Activated gamma-delta T cell treated with anti-CD3 and anti-CD28 coated beads, Interleukin-2, amount 50 U/mL, for 16 hours (primary cell): ENCODE measurements around the gene SLC66A1.

Experiments used
- DNase-seq: peaks from one replicate; pipeline ENCODE4 v3.0.0-alpha.2; 2020; ENCODE audit warnings: low read depth

Gene SLC66A1

GRCh38 chr1:19325958-19326747 is 14.0 kb downstream of the SLC66A1 start:
- DNase-seq = no peak

- DNase-seq = no peak
Measured at GRCh38 chr1:19326748-19327065, 14.6 kb downstream of the SLC66A1 start.

- no peak for DNase-seq
Measured at GRCh38 chr1:19327301-19327700, 15.2 kb downstream of the SLC66A1 start.

- no peak for DNase-seq
Measured at GRCh38 chr1:19327736-19328135, 15.6 kb downstream of the SLC66A1 start.

GRCh38 chr1:19328486-19328885 is 16.4 kb downstream of the SLC66A1 start:
- DNase-seq = no peak

GRCh38 chr1:19329188-19329587 is 17.1 kb downstream of the SLC66A1 start:
- no peak for DNase-seq

- no peak for DNase-seq
Measured at GRCh38 chr1:19329611-19330010, 17.5 kb downstream of the SLC66A1 start.

- no peak for DNase-seq
Measured at GRCh38 chr1:19330449-19331135, 18.5 kb downstream of the SLC66A1 start.

- DNase-seq = no peak
Measured at GRCh38 chr1:19331262-19331878, 19.2 kb downstream of the SLC66A1 start.

GRCh38 chr1:19332832-19333231 is 20.7 kb downstream of the SLC66A1 start:
- DNase-seq = no peak

GRCh38 chr1:19333587-19334354 is 21.6 kb downstream of the SLC66A1 start:
- no peak for DNase-seq

GRCh38 chr1:19336543-19336942 is 24.4 kb downstream of the SLC66A1 start:
- peak; percentile 17 for DNase-seq

- DNase-seq = no peak
Measured at GRCh38 chr1:19337289-19337688, 25.2 kb downstream of the SLC66A1 start.

- DNase-seq = no peak
Measured at GRCh38 chr1:19338323-19338762, 26.2 kb downstream of the SLC66A1 start.

- no peak for DNase-seq
Measured at GRCh38 chr1:19339214-19339861, 27.2 kb downstream of the SLC66A1 start.

GRCh38 chr1:19340387-19340937 is 28.3 kb downstream of the SLC66A1 start:
- DNase-seq = no peak

- DNase-seq = peak; percentile 64
Measured at GRCh38 chr1:19341201-19342061, 29.3 kb downstream of the SLC66A1 start.

GRCh38 chr1:19342062-19342750 is 30.1 kb downstream of the SLC66A1 start:
- no peak for DNase-seq

GRCh38 chr1:19342894-19343616 is 30.9 kb downstream of the SLC66A1 start:
- DNase-seq = no peak
